A673 (cell line): Measurements from ENCODE around the gene ZBTB20. TPM values are rescaled to one million over a fixed set of nuclear protein-coding genes. Genes with fewer than 3 reads are reported as not detected.

Experiments used
- BruUV-seq: library from RNA; stranded (reverse); fragments of 400-500 nt; replicated peaks from 2 replicates; lab custom pipeline; 2021; lab: Mats Ljungman, UMichigan
- CTCF ChIA-PET: fragments of 300-600 bp; sonication (Branson Sonifier 250); formaldehyde crosslinking; loops from one replicate; lab custom pipeline; 2022; ENCODE audit warnings: antibody characterized with exemption; lab: Charles Lee
- POLR2A ChIA-PET: fragments of 300-600 bp; sonication (Branson Sonifier 250); formaldehyde crosslinking; loops from one replicate; lab custom pipeline; 2022; ENCODE audit warnings: antibody characterized with exemption; ENCODE audit not compliant: low non-redundant PET; lab: Charles Lee
- DNase-seq: peaks from one replicate; pipeline ENCODE4 v3.0.0-alpha.2; 2015; ENCODE audit warnings: low spot score
- H3K27ac ChIP-seq: fragments of 200-600 bp; sonication (generic); 2 replicates; pipeline ENCODE4 v1.5.1; 2016; ENCODE audit warnings: mixed run types, low read depth, mild to moderate bottlenecking, mixed read lengths, antibody characterized with exemption, low read length; ENCODE audit not compliant: poor library complexity, severe bottlenecking
- H3K27me3 ChIP-seq: fragments of 200-600 bp; sonication (generic); replicated peaks from 2 replicates; pipeline ENCODE4 v1.6.1; 2017; ENCODE audit warnings: mixed run types, low read depth, mild to moderate bottlenecking, mixed read lengths, antibody characterized with exemption, low read length; ENCODE audit not compliant: insufficient read depth, poor library complexity
- H3K36me3 ChIP-seq: fragments of 200-600 bp; sonication (generic); 2 replicates; pipeline ENCODE4 v1.6.1; 2016; ENCODE audit warnings: mixed run types, mild to moderate bottlenecking, mixed read lengths, antibody characterized with exemption, low read length; ENCODE audit not compliant: insufficient read depth, poor library complexity, severe bottlenecking
- H3K4me1 ChIP-seq: fragments of 200-600 bp; sonication (generic); 2 replicates; pipeline ENCODE4 v1.6.1; 2017; ENCODE audit warnings: mixed run types, mild to moderate bottlenecking, mixed read lengths, antibody characterized with exemption, low read length; ENCODE audit not compliant: insufficient read depth, poor library complexity, severe bottlenecking
- H3K4me3 ChIP-seq: fragments of 200-600 bp; sonication (generic); 2 replicates; pipeline ENCODE4 v1.5.1; 2016; ENCODE audit warnings: low read depth, mixed run types, mild to moderate bottlenecking, mixed read lengths, low read length; ENCODE audit not compliant: poor library complexity, severe bottlenecking
- H3K9me3 ChIP-seq: fragments of 200-600 bp; sonication (generic); 2 replicates; pipeline ENCODE4 v1.6.1; 2016; ENCODE audit warnings: mixed run types, low read depth, mild to moderate bottlenecking, mixed read lengths, antibody characterized with exemption, low read length; ENCODE audit not compliant: poor library complexity, severe bottlenecking
- CTCF ChIP-seq: fragments of 300-800, 200-600 bp; sonication (generic); conservative IDR thresholded peaks from 2 replicates; pipeline ENCODE4 v1.5.1; 2017; ENCODE audit warnings: low read depth, mild to moderate bottlenecking, antibody characterized with exemption, low read length, moderate library complexity, mixed read lengths
- EZH2 ChIP-seq: fragments of 200-600 bp; sonication (generic); IDR thresholded peaks from 2 replicates; pipeline ENCODE4 v1.6.1; 2017; ENCODE audit warnings: borderline replicate concordance, low read depth, mild to moderate bottlenecking, mixed read lengths, antibody characterized with exemption, low read length; ENCODE audit not compliant: poor library complexity, severe bottlenecking
- intact Hi-C: fragments of 100-400 bp; cut with micrococcal nuclease; formaldehyde crosslinking; loops from one replicate; pipeline ENCODE4 v1.10.0; 2022; ENCODE audit not compliant: unreplicated experiment
- total RNA-seq: library from RNA; stranded (reverse); gene quantifications from 2 replicates; pipeline ENCODE4 v1.2.3, GENCODE V29; 2021

The ZBTB20 gene
- total RNA-seq, 1 experiment from 2014 or later: 13.5 TPM

GRCh38 chr3:114743746-114744485 is 403.2 kb downstream of the ZBTB20 start:
- BruUV-seq: no TSS peak
- no peak for TF ChIP-seq CTCF
- no peak for TF ChIP-seq EZH2
- intact Hi-C loops: no loop called here
- ChIA-PET POLR2A (no interaction called here), CTCF (no interaction called here)
- Histone ChIP-seq H3K27me3 (no peaks in the 10 kb centered on the region), H3K4me1 (no peaks in the 10 kb centered on the region), H3K4me3 (no peak overlapping the region), H3K9me3 (no peaks in the 10 kb centered on the region), H3K36me3 (no peaks in the 10 kb centered on the region), H3K27ac (no peak overlapping the region)
- DNase-seq: no peak

GRCh38 chr3:114741066-114741465 is 406.0 kb downstream of the ZBTB20 start:
- Histone ChIP-seq H3K9me3 (no peaks in the 10 kb centered on the region), H3K36me3 (no peaks in the 10 kb centered on the region), H3K27ac (no peak overlapping the region), H3K4me1 (no peaks in the 10 kb centered on the region), H3K27me3 (no peaks in the 10 kb centered on the region), H3K4me3 (no peak overlapping the region)
- TF ChIP-seq EZH2 (no peak), CTCF (no peak)
- intact Hi-C loops: no loop called here
- BruUV-seq: no TSS peak
- ChIA-PET CTCF (no interaction called here), POLR2A (no interaction called here)
- no peak for DNase-seq

GRCh38 chr3:114739627-114740026 is 407.5 kb downstream of the ZBTB20 start:
- Histone ChIP-seq H3K27ac (no peak overlapping the region), H3K9me3 (no peaks in the 10 kb centered on the region), H3K36me3 (no peaks in the 10 kb centered on the region), H3K27me3 (no peaks in the 10 kb centered on the region), H3K4me1 (no peaks in the 10 kb centered on the region), H3K4me3 (no peak overlapping the region)
- TF ChIP-seq CTCF (no peak), EZH2 (no peak)
- CTCF ChIA-PET: no interaction called here
- no peak for DNase-seq
- POLR2A ChIA-PET: no interaction called here
- no TSS peak for BruUV-seq
- intact Hi-C loops: no loop called here
